Left lung (tissue), 10 donors: ENCODE measurements around the gene AMZ1. TPM values are rescaled to one million over a fixed set of nuclear protein-coding genes. Genes with fewer than 3 reads are reported as not detected.

Experiments used
- ATAC-seq: fragments of 200-7000 bp; cut with Tn5 transposase; one replicate; pipeline ENCODE4 v1.9.1; 2020; ENCODE audit warnings: moderate library complexity
- DNase-seq, 4 donors: peaks; one replicate each; pipeline ENCODE4 v3.0.0-alpha.2; 2013 to 2020
- H3K27ac ChIP-seq, 2 donors: fragments of 200-600 bp; sonication (generic) in 1 of 2; one replicate each; pipeline versions ENCODE4 v1.5.0 to v1.8.0; 2020 to 2021
- H3K27me3 ChIP-seq, 2 donors: fragments of 200-600 bp; sonication (generic) in 1 of 2; one replicate each; pipeline versions ENCODE4 v1.5.0 to v1.8.0; 2020 to 2021
- H3K36me3 ChIP-seq, 2 donors: fragments of 200-600 bp; sonication (generic) in 1 of 2; one replicate each; pipeline versions ENCODE4 v1.5.0 to v1.8.0; 2020 to 2021
- H3K4me1 ChIP-seq, 2 donors: fragments of 200-600 bp; one replicate each; pipeline ENCODE4 v1.8.0; 2021
- H3K4me3 ChIP-seq, 2 donors: fragments of 200-600 bp; sonication (generic) in 1 of 2; one replicate each; pipeline versions ENCODE4 v1.5.0 to v1.8.0; 2020 to 2021; ENCODE audit warnings: mild to moderate bottlenecking in 1 of 2
- H3K9me3 ChIP-seq, 2 donors: fragments of 200-600 bp; sonication (generic) in 1 of 2; one replicate each; pipeline versions ENCODE4 v1.5.0 to v1.8.0; 2020 to 2021
- intact Hi-C, 2 donors: fragments of 100-400 bp; cut with DNase I; formaldehyde crosslinking; loops; one replicate each; pipeline versions ENCODE4 v1.11.2 to v1.14.2; 2022
- polyA plus RNA-seq, 6 donors: library from polyadenylated mRNA; unstranded; fragments of 120-200 nt; gene quantifications; one replicate each; pipeline ENCODE4 v1.2.1, GENCODE V29; 2013; ENCODE audit not compliant: insufficient read length in 6 of 6
- total RNA-seq, 2 donors: library from RNA; stranded (reverse); fragmentation: NEBNext Ultra II Directional; extraction: Animal tissue kit (Norgen Biotek cat#: 25700); gene quantifications; one replicate each; pipeline ENCODE4 v1.2.1, GENCODE V29; 2021
- TF ChIP-seq, protein P1 (sequence below), 2 donors: fragments of 200-600 bp; sonication (generic) in 1 of 2; IDR thresholded peaks; one replicate each; pipeline versions ENCODE4 v1.5.0 to v1.8.0; 2021; ENCODE audit warnings: antibody characterized with exemption in 2 of 2
- donor health status: DM: no; HTN: yes; CAD: no.
- donor health status: DM: no; HTN: no; CAD: no.

AMZ1 gene
- total and polyA plus RNA-seq, 8 donors: 0.13 to 1.7 (median 0.71) TPM

DNA sequence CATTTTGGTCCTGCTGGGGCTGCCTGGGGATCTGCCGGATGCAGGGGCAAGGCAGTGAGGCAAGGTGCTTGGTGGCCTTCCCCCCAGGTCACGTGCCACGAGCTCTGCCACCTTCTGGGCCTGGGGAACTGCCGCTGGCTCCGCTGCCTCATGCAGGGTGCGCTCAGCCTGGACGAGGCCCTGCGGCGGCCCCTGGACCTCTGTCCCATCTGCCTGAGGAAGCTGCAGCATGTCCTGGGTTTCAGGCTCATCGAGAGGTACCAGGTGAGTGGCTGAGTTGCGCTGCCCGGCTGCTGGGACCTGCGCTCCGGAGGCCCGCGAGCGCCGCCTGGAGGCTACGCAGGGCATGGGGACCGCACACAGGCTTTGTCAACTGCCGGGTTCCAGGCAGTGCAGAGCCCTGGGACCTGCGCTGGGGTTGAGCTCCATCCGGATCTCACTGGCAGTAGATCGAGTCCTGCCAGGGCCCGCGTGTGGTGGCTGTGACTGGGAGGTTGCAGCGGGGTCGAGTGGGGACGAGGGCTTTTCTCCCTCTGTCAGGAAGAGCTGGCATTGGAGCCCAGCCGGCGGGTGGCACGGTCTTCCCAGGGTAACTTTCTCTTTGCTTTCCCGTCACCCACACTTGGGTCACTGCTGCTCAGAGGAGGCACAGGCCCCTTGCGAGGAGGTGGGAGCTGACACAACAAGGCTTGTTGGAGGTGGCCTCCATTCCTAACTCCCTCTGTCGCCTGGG lies 21.7 kb downstream of the AMZ1 start:
- DNase-seq: peak in 3 of 4 donors; percentile 65 to 91 (median 78)
- H3K27me3 ChIP-seq: peaks cover 0 to 15% of the 10 kb centered on the region in 2 donors
- peak; percentile 77 for ATAC-seq
- no peaks in the 10 kb centered on the region for H3K9me3 ChIP-seq
- intact Hi-C loops: no loop called here
- no peaks in the 10 kb centered on the region for H3K36me3 ChIP-seq
- H3K27ac ChIP-seq: no peak overlapping the region
- H3K4me1 ChIP-seq: peaks cover 0 to 20% of the 10 kb centered on the region in 2 donors
- H3K4me3 ChIP-seq: no peak overlapping the region
- TF ChIP-seq, protein P1, sequence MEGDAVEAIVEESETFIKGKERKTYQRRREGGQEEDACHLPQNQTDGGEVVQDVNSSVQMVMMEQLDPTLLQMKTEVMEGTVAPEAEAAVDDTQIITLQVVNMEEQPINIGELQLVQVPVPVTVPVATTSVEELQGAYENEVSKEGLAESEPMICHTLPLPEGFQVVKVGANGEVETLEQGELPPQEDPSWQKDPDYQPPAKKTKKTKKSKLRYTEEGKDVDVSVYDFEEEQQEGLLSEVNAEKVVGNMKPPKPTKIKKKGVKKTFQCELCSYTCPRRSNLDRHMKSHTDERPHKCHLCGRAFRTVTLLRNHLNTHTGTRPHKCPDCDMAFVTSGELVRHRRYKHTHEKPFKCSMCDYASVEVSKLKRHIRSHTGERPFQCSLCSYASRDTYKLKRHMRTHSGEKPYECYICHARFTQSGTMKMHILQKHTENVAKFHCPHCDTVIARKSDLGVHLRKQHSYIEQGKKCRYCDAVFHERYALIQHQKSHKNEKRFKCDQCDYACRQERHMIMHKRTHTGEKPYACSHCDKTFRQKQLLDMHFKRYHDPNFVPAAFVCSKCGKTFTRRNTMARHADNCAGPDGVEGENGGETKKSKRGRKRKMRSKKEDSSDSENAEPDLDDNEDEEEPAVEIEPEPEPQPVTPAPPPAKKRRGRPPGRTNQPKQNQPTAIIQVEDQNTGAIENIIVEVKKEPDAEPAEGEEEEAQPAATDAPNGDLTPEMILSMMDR (IDR thresholded peaks at IDR 0.05): peak; percentile 70 to 87

DNA sequence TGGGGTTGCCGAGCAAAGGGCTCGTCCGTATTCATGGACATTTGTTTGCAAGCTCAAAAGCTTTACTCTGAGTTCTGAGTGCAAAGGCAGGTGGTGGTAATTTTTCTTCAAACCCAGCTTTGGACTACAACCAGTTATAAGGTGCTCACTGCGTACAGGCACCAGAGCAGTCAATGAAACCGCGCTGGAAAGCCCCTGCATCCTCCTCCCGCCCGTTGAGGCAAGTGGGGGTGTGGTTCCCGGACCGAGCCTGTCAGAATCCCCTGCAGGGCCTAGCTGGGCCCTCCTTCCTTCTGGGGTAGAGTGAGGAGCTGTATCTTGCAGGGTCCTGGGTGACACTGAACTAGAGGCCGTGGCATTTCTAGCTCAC lies 22.3 kb downstream of the AMZ1 start:
- Histone ChIP-seq H3K9me3 (no peaks in the 10 kb centered on the region), H3K4me3 (no peak overlapping the region), H3K36me3 (no peaks in the 10 kb centered on the region), H3K27me3 (peaks cover 0 to 15% of the 10 kb centered on the region in 2 donors), H3K27ac (no peak overlapping the region), H3K4me1 (peaks cover 0 to 22% of the 10 kb centered on the region in 2 donors)
- intact Hi-C loops: no loop called here
- DNase-seq (no peak), ATAC-seq (no peak)
- TF ChIP-seq, protein P1 (IDR thresholded peaks at IDR 0.05): no peak

DNA sequence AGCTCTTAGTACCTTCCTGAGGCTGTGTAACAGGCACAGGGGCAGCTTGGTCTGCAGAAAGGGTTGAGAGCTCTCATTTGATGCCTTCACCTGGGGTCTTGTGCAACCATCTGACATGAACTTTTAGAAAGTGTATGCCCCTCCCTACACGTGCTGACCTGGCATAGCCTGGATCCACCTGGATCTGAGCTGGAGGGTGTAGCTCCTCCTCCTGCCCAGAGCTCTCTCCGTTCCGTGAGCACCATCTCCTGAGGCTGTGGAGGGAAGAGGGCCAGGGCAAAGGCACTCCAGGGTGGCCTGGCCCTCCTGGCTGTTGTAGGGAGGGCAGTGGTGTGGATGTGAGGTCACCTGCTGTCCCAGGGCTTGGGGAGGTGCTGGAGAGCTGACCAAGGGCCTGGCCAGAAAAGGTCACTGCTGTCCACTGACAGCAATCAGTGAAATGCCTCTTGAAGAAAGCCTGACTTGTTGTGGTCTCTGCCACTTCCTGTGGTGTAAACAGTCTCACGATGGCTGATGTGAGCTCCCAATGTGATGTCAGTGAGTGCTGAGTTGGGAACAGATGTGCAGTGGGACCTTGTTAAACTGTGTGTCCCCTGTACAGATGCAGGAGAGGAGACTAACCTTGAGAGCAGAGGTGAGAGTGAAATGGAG lies 23.0 kb downstream of the AMZ1 start:
- TF ChIP-seq, protein P1 (IDR thresholded peaks at IDR 0.05): no peak
- H3K27me3 ChIP-seq: peaks cover 0 to 15% of the 10 kb centered on the region in 2 donors
- intact Hi-C loops: no loop called here
- H3K4me3 ChIP-seq: no peak overlapping the region
- peak overlapping the region in 1 of 2 donors; percentile 62 for H3K27ac ChIP-seq
- no peaks in the 10 kb centered on the region for H3K9me3 ChIP-seq
- H3K4me1 ChIP-seq: peaks cover 0 to 29% of the 10 kb centered on the region in 2 donors
- DNase-seq (no peak), ATAC-seq (peak; percentile 4)
- H3K36me3 ChIP-seq: no peaks in the 10 kb centered on the region

DNA sequence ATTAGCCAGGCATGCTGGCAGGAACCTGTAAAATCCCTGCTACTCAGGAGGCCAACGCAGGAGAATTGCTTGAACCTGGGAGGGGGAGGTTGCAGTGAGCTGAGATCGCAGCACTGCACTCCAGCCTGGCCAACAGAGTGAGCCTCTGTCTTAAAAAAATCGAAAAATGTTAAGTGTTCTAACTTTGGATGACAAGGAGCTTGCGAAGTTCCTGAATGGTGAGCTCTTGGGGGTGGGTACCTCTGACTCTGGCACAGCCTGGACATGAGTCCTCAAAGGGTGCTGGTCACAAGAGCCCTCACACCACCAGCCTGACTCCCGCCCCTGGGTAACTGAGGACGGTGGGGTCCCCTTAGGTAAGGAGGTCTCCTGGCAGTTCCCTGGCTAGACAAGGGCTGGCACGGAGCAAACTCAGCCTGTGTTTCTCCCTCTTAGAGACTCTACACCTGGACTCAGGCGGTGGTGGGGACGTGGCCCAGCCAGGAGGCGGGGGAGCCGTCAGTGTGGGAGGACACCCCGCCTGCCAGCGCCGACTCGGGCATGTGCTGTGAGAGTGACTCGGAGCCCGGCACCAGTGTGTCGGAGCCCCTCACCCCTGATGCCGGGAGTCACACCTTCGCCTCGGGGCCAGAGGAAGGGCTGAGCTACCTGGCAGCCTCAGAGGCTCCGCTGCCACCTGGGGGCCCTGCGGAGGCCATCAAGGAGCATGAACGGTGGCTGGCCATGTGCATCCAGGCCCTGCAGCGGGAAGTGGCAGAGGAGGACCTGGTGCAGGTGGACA lies 24.1 kb downstream of the AMZ1 start:
- Histone ChIP-seq H3K27me3 (peaks cover 0 to 15% of the 10 kb centered on the region in 2 donors), H3K27ac (peak overlapping the region in 1 of 2 donors; percentile 62), H3K4me3 (no peak overlapping the region), H3K9me3 (no peaks in the 10 kb centered on the region), H3K4me1 (peaks cover 4 to 40% of the 10 kb centered on the region in 2 donors), H3K36me3 (no peaks in the 10 kb centered on the region)
- intact Hi-C loops: no loop called here
- TF ChIP-seq, protein P1 (IDR thresholded peaks at IDR 0.05): no peak
- ATAC-seq: peak; percentile 80
- DNase-seq: peak in 1 of 4 donors; percentile 62

DNA sequence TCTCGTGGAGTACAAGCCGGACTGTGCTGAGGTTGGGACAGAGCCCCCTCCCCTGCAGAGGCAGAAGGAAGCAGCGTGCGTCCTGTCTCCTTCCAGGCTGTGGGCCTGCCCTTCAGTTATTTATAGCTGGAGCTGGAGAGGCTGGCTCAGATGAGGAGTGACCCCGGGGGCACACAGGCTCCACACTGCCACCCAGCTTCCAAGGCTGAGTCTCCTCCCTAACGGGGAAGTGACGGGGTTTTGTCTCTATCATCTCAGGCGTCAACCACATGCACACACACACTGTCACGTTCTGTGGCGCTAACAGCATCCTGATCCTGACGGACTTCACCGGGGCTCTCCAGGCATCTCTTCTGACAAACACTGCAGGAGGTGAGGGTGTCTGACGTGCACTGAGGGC lies 25.4 kb downstream of the AMZ1 start:
- Histone ChIP-seq H3K4me1 (peaks cover 12 to 53% of the 10 kb centered on the region in 2 donors), H3K27ac (no peak overlapping the region), H3K9me3 (no peaks in the 10 kb centered on the region), H3K4me3 (no peak overlapping the region), H3K36me3 (no peaks in the 10 kb centered on the region), H3K27me3 (peaks cover 0 to 15% of the 10 kb centered on the region in 2 donors)
- DNase-seq (peak in 1 of 4 donors; percentile 60), ATAC-seq (no peak)
- intact Hi-C loops: no loop called here
- TF ChIP-seq, protein P1 (IDR thresholded peaks at IDR 0.05): no peak
